Stimulated activated CD8-positive, alpha-beta memory T cell treated with anti-CD3 and anti-CD28 coated beads, Interleukin-4, amount 100 ng/mL, for 24 hours (primary cell): ENCODE results near the gene MST1R.
"Not testable (repeated sequence)": the region's sequence is repeated elsewhere in the genome, so short reads cannot be mapped to it uniquely, and the experiment has no call there.

ENCODE experiments used
- DNase-seq: peaks from one replicate; pipeline ENCODE4 v3.0.0-alpha.2; 2020; ENCODE audit warnings: low read depth

MST1R gene

GRCh38 chr3:49903451-49904424, at the start of gene MST1R:
Gene MST1R, minus strand, starts transcription at chr3:49903873. Its CDS starts 264 bp downstream, at chr3:49903609.
- peak; percentile 75 for DNase-seq

GRCh38 chr3:49952924-49953323, 49.3 kb upstream of the MST1R start:
- DNase-seq, result no peak

- no peak for DNase-seq
These were observed 39.0 kb upstream of the MST1R start for GRCh38 chr3:49942651-49943050.

- DNase-seq, result no peak
These were observed 37.1 kb upstream of the MST1R start for GRCh38 chr3:49940667-49941249.

- DNase-seq, result peak; percentile 90
These were observed 36.4 kb upstream of the MST1R start, which contains the start of gene RBM6 for GRCh38 chr3:49939858-49940666. Gene RBM6, plus strand, starts transcription at chr3:49940150. Its CDS starts 22,492 bp downstream, at chr3:49962642.

- no peak for DNase-seq
These were observed 33.4 kb upstream of the MST1R start for GRCh38 chr3:49937090-49937489.

- not testable (repeated sequence) for DNase-seq
These were observed 28.6 kb upstream of the MST1R start for GRCh38 chr3:49932281-49932680.

- no peak for DNase-seq
These were observed 27.2 kb upstream of the MST1R start for GRCh38 chr3:49930922-49931321.

- no peak for DNase-seq
These were observed 26.6 kb upstream of the MST1R start for GRCh38 chr3:49930168-49930690.

GRCh38 chr3:49929291-49930167, 25.9 kb upstream of the MST1R start, which contains the start of gene MON1A:
Gene MON1A, minus strand, starts transcription at chr3:49929811. Its CDS starts 16,465 bp downstream, at chr3:49913346.
- peak; percentile 86 for DNase-seq

GRCh38 chr3:49928481-49929017, 24.9 kb upstream of the MST1R start:
- DNase-seq, result no peak

GRCh38 chr3:49927798-49928197, 24.1 kb upstream of the MST1R start:
- no peak for DNase-seq

GRCh38 chr3:49926117-49926728, 22.6 kb upstream of the MST1R start:
- DNase-seq, result no peak

GRCh38 chr3:49925485-49925884, 21.8 kb upstream of the MST1R start:
- no peak for DNase-seq

- no peak for DNase-seq
These were observed 21.0 kb upstream of the MST1R start for GRCh38 chr3:49924683-49925082.

- not testable (repeated sequence) for DNase-seq
These were observed 14.3 kb upstream of the MST1R start for GRCh38 chr3:49917806-49918590.

- DNase-seq, result no peak
These were observed 13.0 kb upstream of the MST1R start for GRCh38 chr3:49916686-49917085.

GRCh38 chr3:49914906-49915305, 11.2 kb upstream of the MST1R start:
- DNase-seq, result no peak

GRCh38 chr3:49912881-49913281, 9.2 kb upstream of the MST1R start:
- DNase-seq, result no peak
